A549 (cell line): Measurements from ENCODE around the gene FEZF1. TPM values are rescaled to one million over a fixed set of nuclear protein-coding genes. Genes with fewer than 3 reads are reported as not detected.

Experiments
- ATAC-seq, 2 experiments: fragments of 200-7000 bp in 1 of 2; fragments of >200 bp in 1 of 2; cut with Nextera tagmentation in 1 of 2; cut with Tn5 transposase in 1 of 2; 3 replicates each; pipeline versions ENCODE4 v1.8.0 to v1.9.1; 2018 to 2020; ENCODE audit warnings: mild to moderate bottlenecking in 1 of 2, moderate library complexity in 1 of 2
- CTCF ChIA-PET: fragments of 300-600 bp; sonication (Branson Sonifier 250); formaldehyde crosslinking; extraction: SDS; loops from one replicate; lab custom pipeline; 2021; ENCODE audit warnings: antibody characterized with exemption, inconsistent platforms; lab: Yijun Ruan, JAX
- POLR2A ChIA-PET: fragments of 350-600 bp; formaldehyde crosslinking; extraction: SDS; loops from one replicate; lab custom pipeline; 2021; ENCODE audit warnings: antibody characterized with exemption, inconsistent platforms; lab: Yijun Ruan, JAX
- DNase-seq, 2 experiments: peaks; one replicate each; pipeline versions ENCODE4 v3.0.0 to v3.0.0-alpha.2; 2011 to 2016; ENCODE audit warnings: low read depth in 1 of 2, low spot score in 1 of 2
- FAIRE-seq: peaks from 2 replicates; lab custom pipeline; 2011; peaks lifted over from hg19 to GRCh38; lab: Jason Lieb, UNC
- H3K27ac ChIP-seq, 2 experiments: fragments of >200 bp; sonication (Bioruptor Twin); formaldehyde crosslinking; 3 replicates each; pipeline ENCODE4 v1.5.1; 2016 to 2017
- H3K4me1 ChIP-seq: fragments of >200 bp; sonication (Bioruptor Twin); formaldehyde crosslinking; 3 replicates; pipeline ENCODE4 v1.6.1; 2016
- H3K4me2 ChIP-seq: fragments of >200 bp; sonication (Bioruptor Twin); formaldehyde crosslinking; 3 replicates; pipeline ENCODE4 v1.6.1; 2016
- H3K4me3 ChIP-seq: fragments of >200 bp; sonication (Bioruptor Twin); formaldehyde crosslinking; 3 replicates; pipeline ENCODE4 v1.5.1; 2016
- H3K9me3 ChIP-seq: fragments of >200 bp; sonication (Bioruptor Twin); formaldehyde crosslinking; 3 replicates; pipeline ENCODE4 v1.6.1; 2016
- CBX2 ChIP-seq: fragments of 200-600 bp; sonication (generic); IDR thresholded peaks from 2 replicates; pipeline ENCODE4 v1.6.1; 2016; ENCODE audit warnings: low read depth, mild to moderate bottlenecking, borderline replicate concordance
- CBX8 ChIP-seq: fragments of 200-600 bp; sonication (generic); IDR thresholded peaks from 2 replicates; pipeline ENCODE4 v1.6.1; 2016
- CEBPB ChIP-seq, 2 experiments: fragments of >200 bp in 1 of 2; sonication (Bioruptor Twin) in 1 of 2; formaldehyde crosslinking in 1 of 2; IDR thresholded peaks; 2 replicates each; pipeline ENCODE4 v1.6.1; 2012 to 2016
- FOSL2 ChIP-seq, 2 experiments: fragments of 450-650 bp in 1 of 2; fragments of >200 bp in 1 of 2; sonication (Bioruptor Twin) in 1 of 2; formaldehyde crosslinking; IDR thresholded peaks; 2 replicates each; pipeline versions ENCODE4 v1.5.0 to v1.6.1; 2016 to 2020; ENCODE audit warnings: mild to moderate bottlenecking in 1 of 2, moderate library complexity in 1 of 2
- HEYL ChIP-seq: fragments of 250-450 bp; sonication (Bioruptor Pico); IDR thresholded peaks from 2 replicates; pipeline ENCODE4 v1.8.0; 2021; ENCODE audit warnings: mild to moderate bottlenecking, moderate library complexity
- HOXB13 ChIP-seq: fragments of 250-450 bp; sonication (Bioruptor Pico); IDR thresholded peaks from 2 replicates; pipeline ENCODE4 v1.5.0; 2020; ENCODE audit warnings: low read depth, mild to moderate bottlenecking, moderate library complexity
- KDM5A ChIP-seq: fragments of 200-600 bp; sonication (generic); IDR thresholded peaks from 2 replicates; pipeline ENCODE4 v1.6.1; 2016; ENCODE audit warnings: antibody characterized with exemption, mild to moderate bottlenecking
- MAZ ChIP-seq: fragments of 150-350 bp; IDR thresholded peaks from 2 replicates; pipeline ENCODE4 v1.6.1; 2014; ENCODE audit warnings: antibody characterized with exemption, low read depth, low read length, borderline replicate concordance
- NPAS2 ChIP-seq: fragments of 250-450 bp; sonication (Bioruptor Pico); IDR thresholded peaks from 2 replicates; pipeline ENCODE4 v1.8.0; 2022; ENCODE audit warnings: mild to moderate bottlenecking, moderate library complexity, borderline replicate concordance
- RFX5 ChIP-seq: fragments of 450-650 bp; IDR thresholded peaks from 2 replicates; pipeline ENCODE4 v1.7.1; 2014; ENCODE audit warnings: antibody characterized with exemption, mild to moderate bottlenecking, moderate library complexity
- RNF2 ChIP-seq: fragments of 200-600 bp; sonication (generic); IDR thresholded peaks from 2 replicates; pipeline ENCODE4 v1.6.1; 2016; ENCODE audit warnings: low read depth, mild to moderate bottlenecking, antibody characterized with exemption, moderate library complexity, borderline replicate concordance
- TFCP2L1 ChIP-seq: fragments of 250-450 bp; sonication (Bioruptor Pico); IDR thresholded peaks from 2 replicates; pipeline ENCODE4 v1.5.0; 2021; ENCODE audit warnings: mild to moderate bottlenecking
- ZSCAN20 ChIP-seq: fragments of 250-450 bp; sonication (Bioruptor Pico); IDR thresholded peaks from 2 replicates; pipeline ENCODE4 v1.8.0; 2022; ENCODE audit warnings: mild to moderate bottlenecking, moderate library complexity
- WGBS: methylation state at CpG from one replicate; pipeline ENCODE4 v1.1.6; 2017; ENCODE audit errors: missing lambda C conversion rate; 5-methylcytosine and 5-hydroxymethylcytosine counted together
- polyA plus RNA-seq, 4 experiments: library from polyadenylated mRNA; depleted of rRNA in 3 of 4; stranded (reverse); fragments of >200 nt; fragmentation: RNase III in 1 of 4; extraction: RNeasy Plus Mini Kit Qiagen cat#74134 plus additional on column Dnase treatment in 1 of 4; gene quantifications; 2 replicates in 3 of 4; 3 replicates in 1 of 4; pipeline ENCODE4 v1.2.3, GENCODE V29; 2011 to 2017
- TF ChIP-seq, protein P1 (sequence below): fragments of 450-650 bp; IDR thresholded peaks from 2 replicates; pipeline ENCODE4 v1.6.1; 2014; ENCODE audit warnings: antibody characterized with exemption
- TF ChIP-seq, protein P2 (sequence below): fragments of 150-350 bp; IDR thresholded peaks from 2 replicates; pipeline ENCODE4 v1.6.1; 2014; ENCODE audit warnings: low read depth, mild to moderate bottlenecking, low read length
- TF ChIP-seq, protein P3 (sequence below): fragments of >200 bp; sonication (Bioruptor Twin); formaldehyde crosslinking; IDR thresholded peaks from 3 replicates; pipeline ENCODE4 v1.6.1; 2016

The FEZF1 gene
- polyA plus RNA-seq, 2 of the 4 experiments (the other 2 are of a cell fraction) = not detected

DNA sequence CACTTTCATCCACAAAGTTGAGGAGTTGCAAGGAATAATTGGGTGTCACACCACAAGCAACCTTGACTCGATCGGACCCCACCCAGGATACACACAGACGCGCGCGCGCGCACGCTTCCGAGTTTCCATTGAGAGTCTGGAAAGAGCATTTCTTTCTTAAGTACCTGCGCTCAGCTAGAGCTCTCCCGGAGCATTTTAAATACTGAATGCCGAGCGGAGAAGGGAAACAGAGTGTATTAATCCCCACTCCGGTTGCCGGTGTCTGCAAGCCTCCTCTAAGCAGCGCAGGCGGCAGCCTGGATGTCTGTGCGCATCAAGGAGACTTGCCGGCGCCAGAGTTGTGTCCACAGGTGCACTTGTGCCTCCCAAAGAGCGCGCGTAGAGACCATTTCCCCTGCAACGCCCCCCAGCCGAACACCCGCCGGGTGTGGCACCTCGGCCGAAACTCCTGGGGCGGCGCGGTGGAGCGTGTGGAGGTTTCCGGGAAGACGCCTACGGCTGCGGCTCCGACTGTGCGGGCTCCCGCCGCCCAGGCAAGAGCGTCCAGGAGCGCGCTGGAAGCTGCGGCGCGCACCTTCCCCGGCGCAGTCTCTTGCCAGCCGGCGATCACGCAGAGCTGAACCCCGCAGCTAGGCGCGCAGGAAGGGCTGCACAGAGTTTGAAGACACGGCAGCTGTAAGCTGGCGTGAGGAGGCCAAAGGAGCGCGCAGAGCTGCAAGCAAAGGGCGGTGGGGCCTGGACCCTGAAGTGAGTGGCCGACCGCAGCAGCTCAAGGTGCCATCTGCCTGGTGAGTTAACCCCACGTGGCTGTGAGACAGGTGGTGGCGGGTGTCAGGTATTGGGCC, 1.1 kb upstream of the FEZF1 start:
- H3K4me3 ChIP-seq = no peak overlapping the region; the same call in 2 of the 3 replicates
- no peak for TF ChIP-seq HEYL
- TF ChIP-seq, all 56 proteins: peak for 0
- CTCF ChIA-PET = interaction anchor here (0.6 kb wide), 1 partner anchor 1969 kb away, joined by 3 read pairs; no protein-coding TSS in a partner anchor
- ATAC-seq (peak in 1 of 2 experiments; percentile 47; a peak in 3 of 6 replicates), FAIRE-seq (no peak), DNase-seq (peak in 1 of 2 experiments; percentile 22)
- no peaks in the 10 kb centered on the region for H3K9me3 ChIP-seq
- no peaks in the 10 kb centered on the region for H3K4me1 ChIP-seq
- POLR2A ChIA-PET = no interaction called here
- H3K27ac ChIP-seq = no peak overlapping the region
- H3K4me2 ChIP-seq = peak overlapping the region; percentile 37
- 12% methylated on average over 26 of the region's 65 CpGs for WGBS

DNA sequence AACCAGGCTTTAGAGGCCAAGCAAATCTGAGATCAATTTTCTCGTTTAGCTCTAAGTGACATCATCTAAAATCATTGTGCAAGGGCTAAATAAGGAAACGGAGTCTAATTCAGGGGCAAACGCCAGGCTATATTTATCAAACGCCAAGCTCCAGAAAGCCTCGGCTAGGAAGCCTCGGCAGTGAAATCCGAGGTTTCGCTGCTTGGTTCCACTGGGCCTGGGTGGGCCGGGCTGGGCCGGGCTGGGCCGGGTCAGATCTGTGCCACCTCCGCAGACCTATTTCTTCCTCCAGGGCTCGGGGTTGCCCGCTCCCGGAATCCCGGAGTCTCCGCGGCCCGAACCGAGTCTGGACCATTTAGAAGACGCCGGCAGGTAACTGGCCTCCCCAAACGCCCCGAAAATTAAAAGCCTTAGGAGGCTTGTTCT, 459 bp upstream of the FEZF1 start:
- no peak overlapping the region for H3K27ac ChIP-seq
- WGBS = 6% methylated on average over 8 of the region's 24 CpGs
- peak overlapping the region; percentile 37 for H3K4me2 ChIP-seq
- H3K4me3 ChIP-seq = no peak overlapping the region; the same call in 2 of the 3 replicates
- POLR2A ChIA-PET = no interaction called here
- no peak for FAIRE-seq
- no peak for ATAC-seq
- DNase-seq = no peak
- TF ChIP-seq ZSCAN20 (CRISPR knock-in tag) (no peak), RNF2 (no peak), HOXB13 (CRISPR knock-in tag) (no peak), MAZ (no peak)
- TF ChIP-seq, protein P1, sequence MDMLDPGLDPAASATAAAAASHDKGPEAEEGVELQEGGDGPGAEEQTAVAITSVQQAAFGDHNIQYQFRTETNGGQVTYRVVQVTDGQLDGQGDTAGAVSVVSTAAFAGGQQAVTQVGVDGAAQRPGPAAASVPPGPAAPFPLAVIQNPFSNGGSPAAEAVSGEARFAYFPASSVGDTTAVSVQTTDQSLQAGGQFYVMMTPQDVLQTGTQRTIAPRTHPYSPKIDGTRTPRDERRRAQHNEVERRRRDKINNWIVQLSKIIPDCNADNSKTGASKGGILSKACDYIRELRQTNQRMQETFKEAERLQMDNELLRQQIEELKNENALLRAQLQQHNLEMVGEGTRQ = no peak
- TF ChIP-seq, all 56 proteins: peak for 0
- Histone ChIP-seq H3K9me3 (no peaks in the 10 kb centered on the region; the same call in 2 of the 3 replicates), H3K4me1 (no peaks in the 10 kb centered on the region)
- CTCF ChIA-PET = no interaction called here

DNA sequence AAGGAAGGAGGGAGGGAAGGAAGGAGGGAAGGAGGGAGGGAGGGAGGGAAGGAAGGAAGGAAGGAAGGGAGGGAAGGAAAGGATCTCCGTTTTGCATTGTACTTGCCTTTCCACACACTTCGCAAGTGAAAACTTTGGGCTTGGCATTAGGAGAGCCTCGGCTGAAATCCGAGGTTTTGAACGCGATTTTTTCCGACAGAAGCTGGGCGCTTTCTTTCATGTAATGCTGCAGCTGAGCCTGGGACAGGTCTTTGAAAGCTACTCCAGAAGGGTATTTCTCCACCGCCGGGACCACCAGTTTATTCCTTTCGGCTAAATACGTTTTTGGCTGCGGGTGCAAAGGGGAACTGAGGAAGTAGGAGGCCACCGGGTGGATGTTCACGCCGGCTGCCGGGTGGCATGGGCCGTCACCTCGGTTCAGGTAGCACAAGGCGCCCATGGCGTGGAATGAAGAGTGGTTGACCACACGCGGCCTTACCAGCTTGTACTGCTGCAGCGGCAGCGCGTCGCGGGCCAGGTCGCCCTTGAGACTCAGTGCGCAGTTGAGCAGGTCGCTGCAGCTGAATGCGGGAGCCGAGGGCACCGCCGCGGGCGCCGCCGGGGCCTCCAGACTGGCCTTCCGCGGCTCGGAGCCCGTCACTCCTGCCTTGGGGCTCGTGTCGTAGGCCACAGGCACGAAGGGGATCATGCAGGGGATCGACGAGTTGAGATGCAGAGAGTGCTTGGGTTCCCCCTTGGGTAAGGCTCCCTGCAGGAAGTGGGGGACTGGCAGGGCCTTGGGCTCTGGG, 825 bp downstream of the FEZF1 start:
- Histone ChIP-seq H3K9me3 (no peaks in the 10 kb centered on the region; the same call in 2 of the 3 replicates), H3K4me3 (no peak overlapping the region), H3K4me2 (no peak overlapping the region), H3K27ac (no peak overlapping the region), H3K4me1 (no peaks in the 10 kb centered on the region)
- DNase-seq (no peak), FAIRE-seq (no peak), ATAC-seq (peak; percentile 15 to 32; a peak in 3 of 6 replicates)
- TF ChIP-seq CBX2 = no peak
- TF ChIP-seq, protein P2, sequence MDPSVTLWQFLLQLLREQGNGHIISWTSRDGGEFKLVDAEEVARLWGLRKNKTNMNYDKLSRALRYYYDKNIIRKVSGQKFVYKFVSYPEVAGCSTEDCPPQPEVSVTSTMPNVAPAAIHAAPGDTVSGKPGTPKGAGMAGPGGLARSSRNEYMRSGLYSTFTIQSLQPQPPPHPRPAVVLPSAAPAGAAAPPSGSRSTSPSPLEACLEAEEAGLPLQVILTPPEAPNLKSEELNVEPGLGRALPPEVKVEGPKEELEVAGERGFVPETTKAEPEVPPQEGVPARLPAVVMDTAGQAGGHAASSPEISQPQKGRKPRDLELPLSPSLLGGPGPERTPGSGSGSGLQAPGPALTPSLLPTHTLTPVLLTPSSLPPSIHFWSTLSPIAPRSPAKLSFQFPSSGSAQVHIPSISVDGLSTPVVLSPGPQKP = no peak
- TF ChIP-seq RFX5 = no peak
- no peak for TF ChIP-seq FOSL2 (IDR thresholded peaks at IDR 0.05)
- TF ChIP-seq FOSL2 (CRISPR knock-in tag; IDR thresholded peaks at IDR 0.05) = no peak
- TF ChIP-seq KDM5A = no peak
- TF ChIP-seq CBX8 = no peak
- TF ChIP-seq TFCP2L1 (CRISPR knock-in tag) = no peak
- TF ChIP-seq CEBPB (IDR thresholded peaks at IDR 0.05) = no peak
- TF ChIP-seq, protein P3, sequence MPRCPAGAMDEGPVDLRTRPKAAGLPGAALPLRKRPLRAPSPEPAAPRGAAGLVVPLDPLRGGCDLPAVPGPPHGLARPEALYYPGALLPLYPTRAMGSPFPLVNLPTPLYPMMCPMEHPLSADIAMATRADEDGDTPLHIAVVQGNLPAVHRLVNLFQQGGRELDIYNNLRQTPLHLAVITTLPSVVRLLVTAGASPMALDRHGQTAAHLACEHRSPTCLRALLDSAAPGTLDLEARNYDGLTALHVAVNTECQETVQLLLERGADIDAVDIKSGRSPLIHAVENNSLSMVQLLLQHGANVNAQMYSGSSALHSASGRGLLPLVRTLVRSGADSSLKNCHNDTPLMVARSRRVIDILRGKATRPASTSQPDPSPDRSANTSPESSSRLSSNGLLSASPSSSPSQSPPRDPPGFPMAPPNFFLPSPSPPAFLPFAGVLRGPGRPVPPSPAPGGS = no peak
- no peak for TF ChIP-seq NPAS2 (CRISPR knock-in tag)
- CTCF ChIA-PET = interaction anchor here (0.6 kb wide), 1 partner anchor 10 kb away, joined by 3 read pairs; no protein-coding TSS in a partner anchor
- WGBS = 5% methylated on average over 12 of the region's 48 CpGs
- POLR2A ChIA-PET = no interaction called here
